ENCODE measurements around the gene MIB1.

DNA sequence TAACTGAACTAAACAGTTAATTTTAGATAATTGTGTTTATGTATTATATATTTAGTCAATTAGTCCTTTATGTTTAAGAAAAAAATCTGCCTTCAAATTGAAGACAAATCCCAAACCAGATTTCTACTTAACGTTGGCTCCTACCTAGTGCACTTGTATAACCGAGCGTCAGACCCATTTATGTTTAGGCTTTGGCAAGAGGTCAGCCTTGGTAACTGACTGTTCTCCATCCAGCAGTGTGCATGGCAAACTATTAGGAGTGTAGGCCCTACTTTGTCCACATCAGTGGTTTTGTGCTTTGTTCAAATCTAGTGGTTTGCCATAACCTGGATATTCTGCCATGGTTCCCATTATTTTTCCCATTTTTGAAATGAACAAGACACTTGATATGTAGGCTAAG lies 114.8 kb downstream of the MIB1 start:
- no peak for TF ChIP-seq EZH2phosphoT487 (conservative IDR thresholded peaks at IDR 0.05; ENCODE audit: low read length)
- TF ChIP-seq, protein P1, sequence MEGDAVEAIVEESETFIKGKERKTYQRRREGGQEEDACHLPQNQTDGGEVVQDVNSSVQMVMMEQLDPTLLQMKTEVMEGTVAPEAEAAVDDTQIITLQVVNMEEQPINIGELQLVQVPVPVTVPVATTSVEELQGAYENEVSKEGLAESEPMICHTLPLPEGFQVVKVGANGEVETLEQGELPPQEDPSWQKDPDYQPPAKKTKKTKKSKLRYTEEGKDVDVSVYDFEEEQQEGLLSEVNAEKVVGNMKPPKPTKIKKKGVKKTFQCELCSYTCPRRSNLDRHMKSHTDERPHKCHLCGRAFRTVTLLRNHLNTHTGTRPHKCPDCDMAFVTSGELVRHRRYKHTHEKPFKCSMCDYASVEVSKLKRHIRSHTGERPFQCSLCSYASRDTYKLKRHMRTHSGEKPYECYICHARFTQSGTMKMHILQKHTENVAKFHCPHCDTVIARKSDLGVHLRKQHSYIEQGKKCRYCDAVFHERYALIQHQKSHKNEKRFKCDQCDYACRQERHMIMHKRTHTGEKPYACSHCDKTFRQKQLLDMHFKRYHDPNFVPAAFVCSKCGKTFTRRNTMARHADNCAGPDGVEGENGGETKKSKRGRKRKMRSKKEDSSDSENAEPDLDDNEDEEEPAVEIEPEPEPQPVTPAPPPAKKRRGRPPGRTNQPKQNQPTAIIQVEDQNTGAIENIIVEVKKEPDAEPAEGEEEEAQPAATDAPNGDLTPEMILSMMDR (IDR thresholded peaks at IDR 0.05; ENCODE audit: insufficient read depth, low read length, poor library complexity, severe bottlenecking) = no peak

Measured in SU-DHL-6 (cell line).